PFSK-1 (cell line): Measurements from ENCODE around the gene ABHD17B.

Source experiments
- FOXP2 ChIP-seq: optimal IDR thresholded peaks from 2 replicates; pipeline ENCODE3; 2011; ENCODE audit warnings: borderline replicate concordance, control low read depth, inconsistent platforms; ENCODE audit not compliant: insufficient read depth; ENCODE audit errors: extremely low read length, extremely low read depth
- POLR2AphosphoS5 ChIP-seq: IDR thresholded peaks from 2 replicates; pipeline ENCODE4 v1.6.1; 2012; ENCODE audit warnings: low read depth, mild to moderate bottlenecking, control low read depth, low read length, moderate library complexity
- REST ChIP-seq, 2 experiments: IDR thresholded peaks; 2 replicates each; pipeline versions ENCODE4 v1.6.1 to v1.8.0; 2011 to 2012; ENCODE audit warnings: low read depth in 2 of 2, low read length in 2 of 2, control low read depth in 1 of 2, inconsistent platforms in 1 of 2, mild to moderate bottlenecking in 1 of 2, moderate library complexity in 1 of 2; ENCODE audit not compliant: insufficient read depth in 1 of 2
- SIN3A ChIP-seq: IDR thresholded peaks from 2 replicates; pipeline ENCODE4 v1.6.1; 2012; ENCODE audit warnings: mild to moderate bottlenecking, low read length, moderate library complexity, borderline replicate concordance; ENCODE audit not compliant: insufficient read depth
- TAF1 ChIP-seq: IDR thresholded peaks from 2 replicates; pipeline ENCODE4 v1.6.1; 2012; ENCODE audit warnings: low read length, control low read depth, borderline replicate concordance; ENCODE audit not compliant: insufficient read depth

ABHD17B gene

GRCh38 chr9:71890042-71890679 lies 20.8 kb downstream of the ABHD17B start:
- TF ChIP-seq POLR2AphosphoS5, result no peak
- no peak for TF ChIP-seq FOXP2
- TF ChIP-seq TAF1, result no peak

- no peak for TF ChIP-seq FOXP2
- no peak for TF ChIP-seq SIN3A
- TF ChIP-seq TAF1, result no peak
- no peak for TF ChIP-seq REST (IDR thresholded peaks at IDR 0.05; ENCODE audit: insufficient read depth in 1 of 2, low read depth in 2 of 2, low read length in 2 of 2)
- TF ChIP-seq POLR2AphosphoS5, result no peak
Measured at GRCh38 chr9:71887362-71887761, 23.6 kb downstream of the ABHD17B start.

GRCh38 chr9:71886541-71886940 lies 24.5 kb downstream of the ABHD17B start:
- TF ChIP-seq POLR2AphosphoS5 (no peak), FOXP2 (no peak), TAF1 (no peak), SIN3A (no peak), REST (IDR thresholded peaks at IDR 0.05; ENCODE audit: insufficient read depth in 1 of 2, low read depth in 2 of 2, low read length in 2 of 2) (no peak)

- TF ChIP-seq POLR2AphosphoS5, result no peak
- no peak for TF ChIP-seq TAF1
- no peak for TF ChIP-seq REST (IDR thresholded peaks at IDR 0.05; ENCODE audit: insufficient read depth in 1 of 2, low read depth in 2 of 2, low read length in 2 of 2)
- no peak for TF ChIP-seq SIN3A
- TF ChIP-seq FOXP2, result no peak
Measured at GRCh38 chr9:71886015-71886414, 25.0 kb downstream of the ABHD17B start.

GRCh38 chr9:71885467-71885866 lies 25.5 kb downstream of the ABHD17B start:
- TF ChIP-seq REST (IDR thresholded peaks at IDR 0.05; ENCODE audit: insufficient read depth in 1 of 2, low read depth in 2 of 2, low read length in 2 of 2), result no peak
- no peak for TF ChIP-seq FOXP2
- TF ChIP-seq SIN3A, result no peak
- no peak for TF ChIP-seq TAF1
- no peak for TF ChIP-seq POLR2AphosphoS5
